OCI-LY3 (cell line): ENCODE results near the gene SLCO2A1.

Experiments used
- H2AFZ ChIP-seq: fragments of 200-600, 300-600 bp; shearing (Covaris generic); 2 replicates; pipeline ENCODE4 v1.6.0; 2014; ENCODE audit warnings: antibody characterized with exemption, low read depth, low read length
- H3K27ac ChIP-seq: fragments of 200-600, 300-600 bp; sonication (generic); 2 replicates; pipeline ENCODE4 v1.5.1; 2014; ENCODE audit warnings: mild to moderate bottlenecking, low read length, moderate library complexity, mixed read lengths
- H3K27me3 ChIP-seq: fragments of 200-600, 300-600 bp; sonication (generic); 2 replicates; pipeline ENCODE4 v1.6.1; 2014; ENCODE audit warnings: low read depth, low read length, mixed read lengths
- H3K36me3 ChIP-seq: fragments of 200-600, 300-600 bp; sonication (generic); replicated peaks from 2 replicates; pipeline ENCODE3; 2014; ENCODE audit warnings: low read depth, low read length, mixed read lengths
- H3K4me1 ChIP-seq: fragments of 300-600, 200-600 bp; sonication (generic); 2 replicates; pipeline ENCODE4 v1.6.1; 2014; ENCODE audit warnings: low read length, mixed read lengths
- H3K4me2 ChIP-seq: fragments of 200-600, 300-600 bp; sonication (generic); 2 replicates; pipeline ENCODE4 v1.6.1; 2014; ENCODE audit warnings: low read length, mixed read lengths
- H3K4me3 ChIP-seq: fragments of 300-600, 200-600 bp; sonication (generic); 2 replicates; pipeline ENCODE4 v1.5.1; 2014; ENCODE audit warnings: antibody characterized with exemption, mild to moderate bottlenecking, low read length, moderate library complexity
- H3K79me2 ChIP-seq: fragments of 300-600, 200-600 bp; shearing (Covaris generic); 2 replicates; pipeline ENCODE4 v1.6.1; 2014; ENCODE audit warnings: mild to moderate bottlenecking, low read length, mixed read lengths
- H3K9ac ChIP-seq: fragments of 300-600, 200-600 bp; shearing (Covaris generic); 2 replicates; pipeline ENCODE4 v1.6.0; 2014; ENCODE audit warnings: mild to moderate bottlenecking, low read length, moderate library complexity
- H3K9me3 ChIP-seq: fragments of 200-600, 300-600 bp; shearing (Covaris generic); 2 replicates; pipeline ENCODE4 v1.6.1; 2014; ENCODE audit warnings: low read length, mixed read lengths; ENCODE audit not compliant: insufficient read depth
- H4K20me1 ChIP-seq: fragments of 200-600, 300-600 bp; sonication (generic); 2 replicates; pipeline ENCODE4 v1.6.1; 2016; ENCODE audit warnings: low read length, mixed read lengths; ENCODE audit not compliant: insufficient read depth
- CTCF ChIP-seq: fragments of 200-600, 300-600 bp; sonication (generic); IDR thresholded peaks from 2 replicates; pipeline ENCODE4 v1.5.1; 2014; ENCODE audit warnings: antibody characterized with exemption, low read length, low read depth
- EZH2phosphoT487 ChIP-seq: fragments of 200-600 bp; shearing (Covaris generic); IDR thresholded peaks from 2 replicates; pipeline ENCODE4 v1.6.1; 2018; ENCODE audit warnings: antibody characterized with exemption, mixed run types, low read depth

SLCO2A1 gene

GRCh38 chr3:134009345-134010000, 20.3 kb downstream of the SLCO2A1 start:
- no peaks in the 10 kb centered on the region for H3K4me1 ChIP-seq
- H4K20me1 ChIP-seq = no peaks in the 10 kb centered on the region
- no peak overlapping the region for H2AFZ ChIP-seq
- no peaks in the 10 kb centered on the region for H3K79me2 ChIP-seq
- no peaks in the 10 kb centered on the region for H3K36me3 ChIP-seq
- H3K27me3 ChIP-seq = no peaks in the 10 kb centered on the region
- no peaks in the 10 kb centered on the region for H3K9me3 ChIP-seq
- H3K4me3 ChIP-seq = no peak overlapping the region
- no peak overlapping the region for H3K4me2 ChIP-seq
- H3K9ac ChIP-seq = no peak overlapping the region
- TF ChIP-seq EZH2phosphoT487 (no peak), CTCF (no peak)
- H3K27ac ChIP-seq = no peak overlapping the region

GRCh38 chr3:134008630-134009156, 21.0 kb downstream of the SLCO2A1 start:
- Histone ChIP-seq H3K9me3 (no peaks in the 10 kb centered on the region), H3K4me1 (no peaks in the 10 kb centered on the region), H3K9ac (no peak overlapping the region), H3K27ac (no peak overlapping the region), H3K36me3 (no peaks in the 10 kb centered on the region), H3K4me3 (no peak overlapping the region), H3K79me2 (no peaks in the 10 kb centered on the region), H3K27me3 (no peaks in the 10 kb centered on the region), H2AFZ (no peak overlapping the region), H3K4me2 (no peak overlapping the region), H4K20me1 (no peaks in the 10 kb centered on the region)
- no peak for TF ChIP-seq EZH2phosphoT487
- TF ChIP-seq CTCF = no peak

GRCh38 chr3:134007819-134008218, 21.9 kb downstream of the SLCO2A1 start:
- no peak overlapping the region for H3K4me3 ChIP-seq
- no peaks in the 10 kb centered on the region for H3K27me3 ChIP-seq
- no peak for TF ChIP-seq CTCF
- no peak for TF ChIP-seq EZH2phosphoT487
- no peaks in the 10 kb centered on the region for H3K4me1 ChIP-seq
- no peak overlapping the region for H3K4me2 ChIP-seq
- no peaks in the 10 kb centered on the region for H3K79me2 ChIP-seq
- no peak overlapping the region for H3K9ac ChIP-seq
- H3K27ac ChIP-seq = no peak overlapping the region
- no peak overlapping the region for H2AFZ ChIP-seq
- H4K20me1 ChIP-seq = no peaks in the 10 kb centered on the region
- no peaks in the 10 kb centered on the region for H3K36me3 ChIP-seq
- no peaks in the 10 kb centered on the region for H3K9me3 ChIP-seq

GRCh38 chr3:134004841-134005240, 24.9 kb downstream of the SLCO2A1 start:
- H3K27ac ChIP-seq = no peak overlapping the region
- TF ChIP-seq EZH2phosphoT487 (no peak), CTCF (no peak)
- H3K9ac ChIP-seq = no peak overlapping the region
- peaks cover 10% of the 10 kb centered on the region for H3K27me3 ChIP-seq
- H3K4me1 ChIP-seq = no peaks in the 10 kb centered on the region
- H3K4me2 ChIP-seq = no peak overlapping the region
- no peaks in the 10 kb centered on the region for H3K79me2 ChIP-seq
- H4K20me1 ChIP-seq = no peaks in the 10 kb centered on the region
- H2AFZ ChIP-seq = no peak overlapping the region
- H3K9me3 ChIP-seq = no peaks in the 10 kb centered on the region
- no peaks in the 10 kb centered on the region for H3K36me3 ChIP-seq
- no peak overlapping the region for H3K4me3 ChIP-seq
